ENCODE data around the gene CUL9. TPM values are rescaled to one million over a fixed set of nuclear protein-coding genes. Genes with fewer than 3 reads are reported as not detected.

Gene CUL9
- total RNA-seq, 1 donor from 2014 or later, result 11.1 TPM

DNA sequence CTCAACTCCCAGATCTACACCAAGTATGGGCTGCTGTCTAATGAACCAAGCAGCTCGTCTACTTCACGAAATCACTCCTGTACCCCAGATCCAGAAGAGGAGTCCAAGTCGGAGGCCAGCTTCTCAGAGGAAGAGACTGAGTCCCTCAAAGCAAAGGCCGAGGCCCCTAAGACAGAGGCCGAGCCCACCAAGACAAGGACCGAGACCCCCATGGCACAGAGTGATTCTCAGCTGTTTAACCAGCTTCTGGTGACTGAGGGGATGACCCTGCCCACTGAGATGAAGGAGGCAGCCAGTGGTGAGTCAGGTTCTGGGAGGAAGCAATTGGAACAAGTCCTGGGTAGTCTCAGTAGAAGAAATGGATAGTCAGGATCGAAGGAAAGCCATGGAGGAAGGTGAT lies 5.8 kb downstream of the CUL9 start:
- Mint-ChIP-seq H3K36me3 (ENCODE audit: low read depth, unreplicated experiment) (peaks cover 26% of the 10 kb centered on the region), H3K27ac (ENCODE audit: unreplicated experiment) (no peak overlapping the region)

DNA sequence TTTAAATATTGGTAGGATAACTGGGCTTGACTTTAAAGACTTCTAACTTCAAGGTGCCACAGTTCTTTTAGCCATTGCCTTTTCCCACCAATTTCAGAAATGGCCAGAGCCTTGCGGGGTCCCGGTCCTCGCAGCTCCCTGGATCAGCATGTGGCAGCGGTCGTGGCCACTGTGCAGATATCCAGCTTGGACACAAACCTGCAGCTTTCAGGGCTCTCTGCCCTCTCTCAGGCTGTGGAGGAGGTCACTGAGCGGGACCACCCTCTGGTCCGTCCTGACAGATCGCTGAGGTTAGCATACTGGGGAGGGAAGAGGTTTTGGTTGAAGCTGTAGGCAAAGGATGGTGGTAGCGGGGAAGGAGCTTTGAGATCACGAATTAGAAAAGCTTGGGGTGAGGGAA lies 6.4 kb downstream of the CUL9 start:
- FAIRE-seq, result no peak
- Histone ChIP-seq H3K4me3 (ENCODE audit: insufficient read depth, low read depth, low read length) (no peak overlapping the region), H3K9me3 (ENCODE audit: insufficient read depth, low read depth, low read length) (no peaks in the 10 kb centered on the region), H2AFZ (ENCODE audit: low read depth, low read length) (no peak overlapping the region), H3K4me2 (ENCODE audit: low read length) (no peak overlapping the region), H3K36me3 (ENCODE audit: insufficient read depth, low read length) (peaks cover 8% of the 10 kb centered on the region), H3K27ac (ENCODE audit: low read depth, low read length) (no peak overlapping the region), H3K79me2 (ENCODE audit: insufficient read depth, low read length) (no peaks in the 10 kb centered on the region), H3K27me3 (ENCODE audit: insufficient read depth, low read length) (no peaks in the 10 kb centered on the region), H3K9ac (ENCODE audit: low read length) (no peak overlapping the region), H4K20me1 (ENCODE audit: insufficient read depth, low read length) (no peaks in the 10 kb centered on the region), H3K4me1 (ENCODE audit: insufficient read depth, low read length) (no peaks in the 10 kb centered on the region)
- H3K36me3 Mint-ChIP-seq (ENCODE audit: low read depth, unreplicated experiment), result peaks cover 30% of the 10 kb centered on the region
- DNase-seq (ENCODE audit: low read depth), result no peak
- peaks cover under 1% of the 10 kb centered on the region for H3K4me1 Mint-ChIP-seq (ENCODE audit: low read depth, unreplicated experiment)
- no peak overlapping the region for H3K4me3 Mint-ChIP-seq (ENCODE audit: unreplicated experiment)
- H3K27ac Mint-ChIP-seq (ENCODE audit: unreplicated experiment), result no peak overlapping the region
- TF ChIP-seq EZH2 (IDR thresholded peaks at IDR 0.05; ENCODE audit: insufficient read depth, low read length), result no peak
- TF ChIP-seq, protein P1, sequence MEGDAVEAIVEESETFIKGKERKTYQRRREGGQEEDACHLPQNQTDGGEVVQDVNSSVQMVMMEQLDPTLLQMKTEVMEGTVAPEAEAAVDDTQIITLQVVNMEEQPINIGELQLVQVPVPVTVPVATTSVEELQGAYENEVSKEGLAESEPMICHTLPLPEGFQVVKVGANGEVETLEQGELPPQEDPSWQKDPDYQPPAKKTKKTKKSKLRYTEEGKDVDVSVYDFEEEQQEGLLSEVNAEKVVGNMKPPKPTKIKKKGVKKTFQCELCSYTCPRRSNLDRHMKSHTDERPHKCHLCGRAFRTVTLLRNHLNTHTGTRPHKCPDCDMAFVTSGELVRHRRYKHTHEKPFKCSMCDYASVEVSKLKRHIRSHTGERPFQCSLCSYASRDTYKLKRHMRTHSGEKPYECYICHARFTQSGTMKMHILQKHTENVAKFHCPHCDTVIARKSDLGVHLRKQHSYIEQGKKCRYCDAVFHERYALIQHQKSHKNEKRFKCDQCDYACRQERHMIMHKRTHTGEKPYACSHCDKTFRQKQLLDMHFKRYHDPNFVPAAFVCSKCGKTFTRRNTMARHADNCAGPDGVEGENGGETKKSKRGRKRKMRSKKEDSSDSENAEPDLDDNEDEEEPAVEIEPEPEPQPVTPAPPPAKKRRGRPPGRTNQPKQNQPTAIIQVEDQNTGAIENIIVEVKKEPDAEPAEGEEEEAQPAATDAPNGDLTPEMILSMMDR (IDR thresholded peaks at IDR 0.05; ENCODE audit: insufficient read depth, low read depth, low read length), result no peak
- no peaks in the 10 kb centered on the region for H3K9me3 Mint-ChIP-seq (ENCODE audit: unreplicated experiment)
- H3K27me3 Mint-ChIP-seq (ENCODE audit: low read depth, unreplicated experiment), result no peaks in the 10 kb centered on the region

More for the DNA sequence above, 5.8 kb downstream of the CUL9 start:
- H3K9me3 Mint-ChIP-seq (ENCODE audit: unreplicated experiment), result no peaks in the 10 kb centered on the region
- no peak overlapping the region for H2AFZ ChIP-seq (ENCODE audit: low read depth, low read length)
- H3K4me3 Mint-ChIP-seq (ENCODE audit: unreplicated experiment), result no peak overlapping the region
- H3K4me3 ChIP-seq (ENCODE audit: insufficient read depth, low read depth, low read length), result no peak overlapping the region
- TF ChIP-seq, protein P1 (IDR thresholded peaks at IDR 0.05; ENCODE audit: insufficient read depth, low read depth, low read length), result no peak
- no peak for TF ChIP-seq EZH2 (IDR thresholded peaks at IDR 0.05; ENCODE audit: insufficient read depth, low read length)
- no peak overlapping the region for H3K27ac ChIP-seq (ENCODE audit: low read depth, low read length)
- H3K9me3 ChIP-seq (ENCODE audit: insufficient read depth, low read depth, low read length), result no peaks in the 10 kb centered on the region
- no peaks in the 10 kb centered on the region for H3K27me3 Mint-ChIP-seq (ENCODE audit: low read depth, unreplicated experiment)
- H3K79me2 ChIP-seq (ENCODE audit: insufficient read depth, low read length), result no peaks in the 10 kb centered on the region
- no peaks in the 10 kb centered on the region for H3K27me3 ChIP-seq (ENCODE audit: insufficient read depth, low read length)
- H3K4me2 ChIP-seq (ENCODE audit: low read length), result no peak overlapping the region
- no peak for DNase-seq (ENCODE audit: low read depth)
- no peaks in the 10 kb centered on the region for H3K4me1 ChIP-seq (ENCODE audit: insufficient read depth, low read length)
- H3K36me3 ChIP-seq (ENCODE audit: insufficient read depth, low read length), result peaks cover 4% of the 10 kb centered on the region
- no peak for FAIRE-seq
- H4K20me1 ChIP-seq (ENCODE audit: insufficient read depth, low read length), result no peaks in the 10 kb centered on the region
- peaks cover 6% of the 10 kb centered on the region for H3K4me1 Mint-ChIP-seq (ENCODE audit: low read depth, unreplicated experiment)
- H3K9ac ChIP-seq (ENCODE audit: low read length), result no peak overlapping the region

DNA sequence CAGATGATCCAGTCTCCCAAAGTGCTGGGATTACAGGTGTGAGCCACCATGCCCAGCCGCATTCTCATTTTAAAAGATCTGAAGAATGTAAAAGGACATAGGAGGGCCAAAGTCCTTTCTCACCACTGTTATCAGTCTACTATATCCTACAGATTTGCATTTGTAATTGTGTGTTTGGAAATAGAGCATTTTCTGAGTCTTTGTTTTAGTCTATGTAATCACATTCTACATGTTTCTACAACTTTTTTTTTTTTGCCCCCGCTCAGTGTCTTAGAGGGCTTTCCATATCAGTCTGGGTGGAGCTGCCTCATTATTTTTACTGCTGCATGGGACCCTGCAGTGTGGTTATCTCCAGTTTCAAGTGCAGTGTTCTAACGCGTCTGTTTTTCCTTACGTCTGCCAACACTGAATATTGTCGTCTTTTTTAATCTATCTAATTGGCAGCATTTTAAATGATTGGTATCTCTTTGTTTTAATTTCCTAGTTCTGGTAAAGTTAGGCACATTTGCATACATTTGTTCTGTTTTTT lies 7.8 kb downstream of the CUL9 start:
- H3K4me3 Mint-ChIP-seq (ENCODE audit: unreplicated experiment), result no peak overlapping the region
- TF ChIP-seq, protein P1 (IDR thresholded peaks at IDR 0.05; ENCODE audit: insufficient read depth, low read depth, low read length), result no peak
- TF ChIP-seq EZH2 (IDR thresholded peaks at IDR 0.05; ENCODE audit: insufficient read depth, low read length), result no peak
- no peaks in the 10 kb centered on the region for H3K9me3 ChIP-seq (ENCODE audit: insufficient read depth, low read depth, low read length)
- no peak overlapping the region for H3K9ac ChIP-seq (ENCODE audit: low read length)
- DNase-seq (ENCODE audit: low read depth) (no peak), FAIRE-seq (no peak)
- H2AFZ ChIP-seq (ENCODE audit: low read depth, low read length), result no peak overlapping the region
- no peaks in the 10 kb centered on the region for H4K20me1 ChIP-seq (ENCODE audit: insufficient read depth, low read length)
- H3K27ac ChIP-seq (ENCODE audit: low read depth, low read length), result no peak overlapping the region
- H3K36me3 ChIP-seq (ENCODE audit: insufficient read depth, low read length), result peaks cover 8% of the 10 kb centered on the region
- no peak overlapping the region for H3K27ac Mint-ChIP-seq (ENCODE audit: unreplicated experiment)
- H3K4me1 Mint-ChIP-seq (ENCODE audit: low read depth, unreplicated experiment), result no peaks in the 10 kb centered on the region
- H3K4me3 ChIP-seq (ENCODE audit: insufficient read depth, low read depth, low read length), result no peak overlapping the region
- H3K4me2 ChIP-seq (ENCODE audit: low read length), result no peak overlapping the region
- H3K9me3 Mint-ChIP-seq (ENCODE audit: unreplicated experiment), result no peaks in the 10 kb centered on the region
- no peaks in the 10 kb centered on the region for H3K79me2 ChIP-seq (ENCODE audit: insufficient read depth, low read length)
- peaks cover 26% of the 10 kb centered on the region for H3K36me3 Mint-ChIP-seq (ENCODE audit: low read depth, unreplicated experiment)
- no peaks in the 10 kb centered on the region for H3K4me1 ChIP-seq (ENCODE audit: insufficient read depth, low read length)
- no peaks in the 10 kb centered on the region for H3K27me3 Mint-ChIP-seq (ENCODE audit: low read depth, unreplicated experiment)
- H3K27me3 ChIP-seq (ENCODE audit: insufficient read depth, low read length), result no peaks in the 10 kb centered on the region

Measured in astrocyte (in vitro differentiated cells and primary cell).